H7 (cell line): ENCODE data around the gene LRP1. TPM values are rescaled to one million over a fixed set of nuclear protein-coding genes. Genes with fewer than 3 reads are reported as not detected.
"Not testable (repeated sequence)": the region's sequence is repeated elsewhere in the genome, so short reads cannot be mapped to it uniquely, and the experiment has no call there.

Source experiments
- DNase-seq: peaks from one replicate; pipeline ENCODE4 v3.0.0; 2012
- H3K27me3 ChIP-seq: 2 replicates; pipeline ENCODE4 v1.6.0; 2011; ENCODE audit warnings: mild to moderate bottlenecking, low read length; ENCODE audit not compliant: control insufficient read depth, insufficient read depth
- H3K36me3 ChIP-seq: replicated peaks from 2 replicates; pipeline ENCODE4 v1.5.1; 2011; ENCODE audit warnings: low read length; ENCODE audit not compliant: control insufficient read depth, insufficient read depth
- H3K4me3 ChIP-seq: 2 replicates; pipeline ENCODE4 v1.5.1; 2011; ENCODE audit warnings: low read depth, mild to moderate bottlenecking, control low read depth, low read length, moderate library complexity; ENCODE audit not compliant: insufficient read depth
- total RNA-seq: library from RNA; depleted of rRNA; stranded (reverse); fragments of >200 nt; shearing (Covaris generic); gene quantifications from 2 replicates; pipeline ENCODE4 v1.2.3, GENCODE V29; 2014

The LRP1 gene
- total RNA-seq, 1 experiment from 2014 or later = 17.3 TPM

GRCh38 chr12:57116580-57117281 lies 11.6 kb upstream of the LRP1 start:
- no peak overlapping the region for H3K4me3 ChIP-seq
- no peaks in the 10 kb centered on the region for H3K27me3 ChIP-seq
- DNase-seq = no peak
- H3K36me3 ChIP-seq = no peaks in the 10 kb centered on the region

GRCh38 chr12:57118711-57119271 lies 9.5 kb upstream of the LRP1 start:
- Histone ChIP-seq H3K27me3 (no peaks in the 10 kb centered on the region), H3K4me3 (no peak overlapping the region), H3K36me3 (no peaks in the 10 kb centered on the region)
- no peak for DNase-seq

GRCh38 chr12:57119294-57120085 lies 8.8 kb upstream of the LRP1 start:
- DNase-seq = no peak
- Histone ChIP-seq H3K4me3 (no peak overlapping the region), H3K27me3 (no peaks in the 10 kb centered on the region), H3K36me3 (no peaks in the 10 kb centered on the region)

GRCh38 chr12:57120718-57121117 lies 7.6 kb upstream of the LRP1 start:
- H3K36me3 ChIP-seq, H3K27me3 ChIP-seq, H3K4me3 ChIP-seq, DNase-seq: not testable (repeated sequence)

- Histone ChIP-seq H3K27me3 (no peaks in the 10 kb centered on the region), H3K36me3 (no peaks in the 10 kb centered on the region), H3K4me3 (no peak overlapping the region)
- DNase-seq = no peak
Observed at GRCh38 chr12:57123813-57124212, 4.5 kb upstream of the LRP1 start.

- peak; percentile 87 for DNase-seq
- H3K36me3 ChIP-seq = no peaks in the 10 kb centered on the region
- H3K4me3 ChIP-seq = no peak overlapping the region
- no peaks in the 10 kb centered on the region for H3K27me3 ChIP-seq
Observed at GRCh38 chr12:57124261-57124877, 3.9 kb upstream of the LRP1 start.

GRCh38 chr12:57126061-57126460 lies 2.2 kb upstream of the LRP1 start:
- DNase-seq = no peak
- Histone ChIP-seq H3K27me3 (no peaks in the 10 kb centered on the region), H3K4me3 (no peak overlapping the region), H3K36me3 (no peaks in the 10 kb centered on the region)

- Histone ChIP-seq H3K27me3 (no peaks in the 10 kb centered on the region), H3K36me3 (no peaks in the 10 kb centered on the region), H3K4me3 (no peak overlapping the region)
- no peak for DNase-seq
Observed at GRCh38 chr12:57126561-57126960, 1.7 kb upstream of the LRP1 start.

GRCh38 chr12:57127101-57127725 lies 1.1 kb upstream of the LRP1 start:
- peak overlapping the region; percentile 87 for H3K4me3 ChIP-seq
- DNase-seq = peak; percentile 68
- H3K27me3 ChIP-seq = no peaks in the 10 kb centered on the region
- H3K36me3 ChIP-seq = no peaks in the 10 kb centered on the region

- DNase-seq = peak; percentile 89
- H3K36me3 ChIP-seq = no peaks in the 10 kb centered on the region
- H3K27me3 ChIP-seq = no peaks in the 10 kb centered on the region
- peak overlapping the region; percentile 87 for H3K4me3 ChIP-seq
Observed at GRCh38 chr12:57128519-57129247, 400 bp downstream of the LRP1 start.

- Histone ChIP-seq H3K4me3 (peak overlapping the region; percentile 87), H3K27me3 (no peaks in the 10 kb centered on the region), H3K36me3 (no peaks in the 10 kb centered on the region)
- peak; percentile 82 for DNase-seq
Observed at GRCh38 chr12:57129321-57129842, 1.1 kb downstream of the LRP1 start.

- no peaks in the 10 kb centered on the region for H3K27me3 ChIP-seq
- peak overlapping the region; percentile 87 for H3K4me3 ChIP-seq
- peak; percentile 35 for DNase-seq
- no peaks in the 10 kb centered on the region for H3K36me3 ChIP-seq
Observed at GRCh38 chr12:57129889-57130288, 1.6 kb downstream of the LRP1 start.

- H3K36me3 ChIP-seq = no peaks in the 10 kb centered on the region
- peak; percentile 25 for DNase-seq
- H3K4me3 ChIP-seq = no peak overlapping the region
- H3K27me3 ChIP-seq = no peaks in the 10 kb centered on the region
Observed at GRCh38 chr12:57130941-57131340, 2.7 kb downstream of the LRP1 start.
